DND-41 (cell line): ENCODE data around the gene SMDT1.
"Not testable (repeated sequence)": the region's sequence is repeated elsewhere in the genome, so short reads cannot be mapped to it uniquely, and the experiment has no call there.

Experiments used
- CTCF ChIP-seq: IDR thresholded peaks from 2 replicates; pipeline ENCODE4 v1.5.1; 2012; ENCODE audit warnings: borderline replicate concordance, low read length, moderate library complexity, mild to moderate bottlenecking; ENCODE audit not compliant: poor library complexity, severe bottlenecking; ENCODE audit errors: extremely low read depth
- EZH2 ChIP-seq: IDR thresholded peaks from 3 replicates; pipeline ENCODE4 v1.6.1; 2012; ENCODE audit warnings: borderline replicate concordance, low read depth, mild to moderate bottlenecking, moderate library complexity, low read length, inconsistent platforms; ENCODE audit not compliant: severe bottlenecking

DNA sequence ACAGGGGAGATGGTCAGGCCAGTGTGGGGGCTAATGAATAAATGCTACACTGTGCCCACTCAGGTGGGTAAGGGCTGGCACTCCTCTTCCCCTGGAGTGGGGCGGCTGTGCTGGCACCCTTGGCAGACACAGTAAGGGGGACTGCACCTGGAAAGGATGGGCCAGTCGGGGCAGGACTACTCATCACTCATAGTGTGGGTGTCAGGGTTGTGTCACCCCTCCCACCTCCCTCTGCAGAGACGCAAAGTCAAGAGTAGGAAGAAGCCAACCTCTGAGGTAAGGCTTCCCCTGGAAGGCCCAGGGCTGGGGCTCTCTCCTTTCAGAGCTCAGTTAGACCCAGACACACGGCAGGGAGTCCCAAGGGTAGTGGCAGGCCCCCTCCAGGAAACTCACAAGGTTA lies 44.0 kb downstream of the SMDT1 start:
- TF ChIP-seq CTCF, EZH2: not testable (repeated sequence)
